HL-60/S4 (cell line): Measurements from ENCODE around the gene ABCA3.
"Not testable (repeated sequence)": the region's sequence is repeated elsewhere in the genome, so short reads cannot be mapped to it uniquely, and the experiment has no call there.

Source experiments
- in situ Hi-C: fragments of 300-500 bp; cut with MboI; formaldehyde crosslinking; loops from 2 replicates; pipeline ENCODE4 v1.14.3; 2022; ENCODE audit warnings: low sequenced_read_pairs

Gene ABCA3

DNA sequence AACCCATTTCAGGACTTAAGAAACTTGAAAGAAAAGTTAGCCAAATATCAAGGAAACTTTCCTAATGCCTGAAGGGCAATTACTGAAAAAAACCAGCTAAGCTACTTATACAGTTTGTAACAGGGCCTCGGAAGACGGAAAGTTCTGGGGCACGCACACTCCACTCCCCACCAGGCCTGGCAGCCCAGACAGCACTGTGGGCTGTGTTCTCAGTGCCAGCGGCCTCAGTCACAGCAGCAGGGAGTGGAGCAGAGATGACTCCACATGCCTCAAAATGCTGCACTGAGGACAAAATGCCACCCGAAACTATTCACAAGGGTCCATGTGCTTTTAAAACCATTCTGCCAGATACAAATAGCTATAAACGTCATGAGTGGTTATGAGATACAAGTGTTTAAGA lies 82.8 kb downstream of the ABCA3 start:
- in situ Hi-C loops: no loop called here

DNA sequence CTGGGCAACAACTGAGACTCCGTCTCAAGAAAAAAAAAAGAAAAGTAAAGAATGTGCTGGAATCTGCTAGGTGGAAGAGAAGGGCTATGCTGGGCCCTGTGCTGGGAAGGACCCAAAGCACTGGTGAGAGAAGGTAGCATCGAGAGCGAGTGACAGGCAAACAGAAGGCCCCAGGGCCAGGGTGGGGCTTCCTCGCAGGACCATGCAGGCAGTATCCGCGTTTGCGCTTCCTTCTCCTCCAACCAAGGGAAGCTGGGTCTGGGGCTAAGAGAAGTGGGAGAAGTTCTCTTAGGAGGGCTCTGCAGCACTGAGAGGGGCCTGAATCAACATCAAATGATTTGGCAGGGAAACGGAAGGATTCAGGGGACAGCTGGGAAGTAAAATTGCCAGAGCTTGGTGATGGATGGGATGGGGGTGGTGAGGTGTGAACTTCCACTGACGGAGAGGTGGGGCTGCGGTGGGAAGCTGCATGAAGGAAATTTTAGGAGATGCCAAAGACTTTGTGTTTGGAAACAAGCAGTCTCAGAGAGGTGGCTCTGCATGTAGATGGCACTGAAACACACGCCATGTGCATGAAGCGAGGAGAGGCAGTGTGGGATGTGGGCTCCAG lies 83.9 kb downstream of the ABCA3 start:
- in situ Hi-C loops: no loop called here

DNA sequence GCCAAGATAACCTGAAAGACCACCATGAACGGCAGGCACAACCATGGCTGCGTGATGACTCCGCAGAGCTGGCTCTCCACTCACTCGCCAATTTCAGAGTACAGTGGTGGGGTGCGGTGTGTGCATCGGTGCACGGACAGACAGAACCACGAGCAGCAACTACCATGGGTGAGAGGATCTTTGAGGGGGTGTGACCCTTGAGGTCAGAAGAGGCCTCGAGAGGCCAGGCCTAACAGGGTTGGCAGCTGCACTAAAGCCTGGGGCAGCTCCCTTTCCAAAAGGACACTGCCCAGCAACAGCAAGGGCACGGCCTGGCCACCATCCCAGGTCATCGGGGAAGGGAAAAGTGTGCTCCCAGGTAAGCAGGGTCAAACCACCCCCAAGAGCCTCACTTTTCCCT lies 87.2 kb downstream of the ABCA3 start:
- in situ Hi-C loops: no loop called here

DNA sequence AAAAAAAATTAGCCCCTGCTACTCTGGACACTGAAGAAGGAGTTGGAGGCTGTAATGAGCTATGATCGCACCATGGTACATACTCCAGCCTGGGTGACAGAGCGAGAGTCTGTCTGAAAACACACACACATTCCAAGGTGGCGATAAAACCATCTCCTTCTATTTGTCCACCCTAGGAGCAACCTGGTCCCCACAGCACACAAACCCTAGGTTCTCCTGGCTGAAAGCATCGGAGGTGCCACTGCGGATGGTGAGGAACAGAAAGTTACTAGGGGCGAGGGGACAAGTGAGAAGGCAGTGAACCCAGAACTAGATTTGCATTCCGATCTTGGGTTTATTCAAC lies 87.8 kb downstream of the ABCA3 start:
- in situ Hi-C loops: no loop called here

DNA sequence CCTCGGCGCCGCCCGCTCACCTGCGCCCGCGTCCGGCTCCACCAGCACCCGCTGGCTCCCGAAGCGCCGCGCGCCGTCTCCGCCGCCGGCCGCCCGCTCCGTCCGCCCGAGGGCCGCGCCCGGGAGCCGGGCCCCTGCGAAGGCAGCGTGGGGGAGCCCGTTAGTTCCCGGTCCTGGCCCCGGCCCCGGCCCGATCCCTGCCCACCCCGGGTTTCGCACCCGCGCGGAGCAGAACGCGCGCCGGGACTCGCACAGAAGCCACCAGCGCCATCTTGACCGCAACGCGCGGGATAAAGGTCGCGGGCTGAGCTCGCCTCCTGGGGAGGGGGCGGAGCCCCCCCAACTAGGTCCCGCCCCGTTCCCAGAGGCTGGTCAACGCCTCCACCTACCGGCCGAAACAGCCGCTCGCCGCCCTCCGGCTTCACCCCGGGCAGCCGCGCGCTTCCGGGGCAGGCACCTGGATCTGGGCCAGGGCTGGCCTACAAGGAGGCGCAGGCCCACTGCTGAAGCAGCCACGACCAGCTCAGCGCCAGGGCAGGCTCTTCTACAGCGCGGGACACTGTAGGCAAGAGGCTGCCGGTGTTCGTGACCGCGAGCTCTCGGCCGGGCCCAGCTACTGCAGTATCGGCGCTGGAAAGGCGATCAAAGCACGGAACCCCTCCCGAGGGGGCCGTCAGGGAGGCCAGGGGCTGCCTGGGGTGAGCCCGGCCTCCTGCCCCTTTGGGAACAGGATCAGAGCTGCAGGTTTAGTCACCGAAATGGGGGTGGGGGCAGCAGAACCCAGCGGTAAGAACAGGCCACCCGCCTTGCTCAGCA lies 89.0 kb downstream of the ABCA3 start, which contains the start of gene ECI1:
ECI1 (minus strand) TSS at position 292 of the 816 bp plus-strand sequence; CDS start at position 271, 21 bp downstream.
- in situ Hi-C loops: no loop called here

DNA sequence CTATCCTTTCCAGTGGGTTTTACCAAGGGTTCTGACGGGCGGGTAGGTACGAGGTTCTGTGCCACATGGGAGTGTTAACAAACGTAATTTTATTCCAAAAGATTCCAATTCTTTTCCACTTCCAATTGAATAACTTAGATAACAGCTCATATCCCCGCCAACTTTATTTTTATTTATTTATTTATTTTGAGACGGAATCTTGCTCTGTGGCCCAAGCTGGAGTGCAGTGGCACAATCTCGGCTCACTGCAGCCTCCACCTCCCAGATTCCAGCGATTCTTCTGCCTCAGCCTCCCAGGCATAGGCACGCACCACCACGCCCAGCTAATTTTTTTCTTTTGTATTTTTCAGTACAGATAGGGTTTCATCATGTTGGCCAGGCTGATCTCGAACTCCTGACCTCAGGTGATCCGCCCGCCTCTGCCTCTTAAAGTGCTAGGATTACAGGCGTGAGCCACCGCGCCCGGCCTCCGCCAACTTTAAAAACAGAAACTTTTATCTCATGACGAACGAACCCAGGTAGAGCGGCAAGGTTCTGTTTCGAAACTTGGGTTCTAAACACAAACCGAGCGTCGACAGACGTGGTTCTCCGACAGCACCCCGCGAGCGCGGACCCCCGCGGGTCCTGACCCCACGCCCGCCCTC lies 89.8 kb downstream of the ABCA3 start:
- in situ Hi-C loops: no loop called here

DNA sequence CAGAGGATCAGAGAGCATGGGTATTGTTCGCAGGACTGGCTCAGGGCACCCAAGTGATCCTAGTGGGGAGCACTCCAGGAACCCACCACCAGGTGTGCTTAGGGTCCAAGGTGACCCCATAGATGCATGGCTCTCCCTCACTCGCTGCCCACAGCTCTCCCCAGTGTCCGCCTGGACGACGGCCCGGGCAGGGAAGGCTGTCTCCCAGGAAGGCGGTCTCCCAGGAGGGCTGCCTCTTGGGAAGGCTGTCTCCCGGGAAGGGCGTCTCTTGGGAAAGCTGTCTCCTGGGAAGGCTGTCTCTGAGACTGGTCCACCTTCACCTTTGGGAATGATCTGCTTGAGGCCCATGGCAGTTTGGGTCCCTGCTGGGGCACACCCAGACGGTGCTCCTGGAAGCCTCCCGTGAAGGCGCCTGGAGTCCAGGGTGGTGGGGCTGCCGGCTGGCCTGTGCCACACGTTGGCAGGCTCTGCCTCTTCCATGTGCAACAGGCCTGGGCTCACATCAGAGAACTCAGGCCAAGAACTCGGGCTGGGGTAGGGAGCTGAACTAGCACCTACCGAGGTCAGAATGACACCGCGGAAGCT lies 94.1 kb downstream of the ABCA3 start:
- in situ Hi-C loops: no loop called here

DNA sequence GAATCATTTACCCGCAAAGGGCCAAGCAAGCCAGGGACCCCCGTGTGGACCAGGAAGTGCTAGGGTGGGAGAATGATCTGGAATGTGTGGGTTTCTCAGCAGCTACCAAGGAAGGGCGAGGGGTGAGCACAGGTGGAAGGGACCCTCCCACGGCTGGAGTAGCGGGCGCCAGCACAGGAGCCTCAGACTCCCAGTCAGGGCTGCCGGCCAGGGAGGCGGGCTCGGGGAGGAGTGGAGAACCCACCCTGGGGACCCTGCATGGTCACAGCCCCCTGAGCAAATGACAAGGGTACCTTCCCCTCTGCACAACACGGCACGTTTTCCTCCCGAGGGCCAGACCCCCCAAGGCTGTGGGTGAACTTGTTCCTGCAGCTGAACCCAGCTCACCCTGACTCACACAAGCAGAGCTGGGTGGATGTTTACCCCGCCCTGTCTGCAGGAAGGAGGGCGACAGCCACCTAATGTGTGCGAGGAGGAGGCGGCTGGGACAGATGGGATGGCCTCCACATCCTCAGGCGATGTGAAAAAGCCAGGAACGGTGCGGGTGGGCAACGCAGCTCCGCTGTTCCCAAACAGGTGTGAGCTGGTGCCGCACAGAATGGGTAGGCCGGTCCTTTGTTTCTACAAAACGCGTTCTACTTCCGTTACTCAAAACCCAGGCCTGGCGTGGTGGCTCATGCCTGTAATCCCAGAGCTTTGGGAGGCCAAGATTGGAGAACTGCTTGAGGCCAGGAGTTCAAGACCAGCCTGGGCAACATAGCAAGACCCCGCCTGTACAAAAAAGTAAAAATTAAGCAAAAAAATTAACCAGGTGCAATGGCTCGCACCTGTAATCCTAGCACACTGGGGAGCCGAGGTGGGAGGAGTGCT lies 95.4 kb downstream of the ABCA3 start:
- in situ Hi-C loops: no loop called here

DNA sequence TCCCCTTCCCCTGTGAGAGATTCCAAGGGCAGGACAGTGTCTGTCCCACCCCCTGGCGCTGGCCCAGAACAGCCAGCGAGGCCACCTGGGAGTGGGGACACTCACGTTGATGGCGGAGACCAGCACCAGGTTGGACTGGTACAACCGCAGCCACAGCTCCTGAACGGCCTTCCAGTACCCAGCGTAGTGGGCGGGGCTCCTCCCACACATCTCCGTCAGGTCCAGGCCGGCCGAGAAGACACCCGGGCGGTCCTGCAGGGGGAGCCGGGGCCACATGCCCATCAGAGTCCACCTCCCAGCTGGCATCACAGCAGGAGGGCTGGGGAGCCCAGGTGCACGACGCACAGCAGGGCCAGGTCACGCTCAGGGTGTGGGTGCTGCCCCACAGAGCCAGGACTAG lies 96.2 kb downstream of the ABCA3 start:
- in situ Hi-C loops: no loop called here

DNA sequence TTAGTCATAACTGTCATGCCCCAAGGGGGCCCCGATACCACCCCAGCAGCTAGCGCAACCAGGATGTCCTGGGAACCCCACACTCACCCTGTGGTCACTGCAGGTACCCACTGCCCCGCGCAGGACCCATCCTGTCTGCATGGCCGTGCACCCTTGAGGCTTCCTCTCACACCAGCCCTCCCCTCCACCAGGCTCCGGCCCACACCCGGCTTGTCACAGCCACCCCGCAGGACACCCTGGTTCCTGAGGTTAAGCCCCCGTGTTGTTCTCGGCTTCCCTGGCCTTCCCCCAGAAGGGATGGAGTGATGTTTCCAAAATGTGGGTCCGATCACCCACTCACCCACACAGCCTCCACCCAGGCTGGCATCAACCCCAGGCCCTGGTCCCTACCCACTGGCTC lies 96.7 kb downstream of the ABCA3 start:
- in situ Hi-C loops: no loop called here

DNA sequence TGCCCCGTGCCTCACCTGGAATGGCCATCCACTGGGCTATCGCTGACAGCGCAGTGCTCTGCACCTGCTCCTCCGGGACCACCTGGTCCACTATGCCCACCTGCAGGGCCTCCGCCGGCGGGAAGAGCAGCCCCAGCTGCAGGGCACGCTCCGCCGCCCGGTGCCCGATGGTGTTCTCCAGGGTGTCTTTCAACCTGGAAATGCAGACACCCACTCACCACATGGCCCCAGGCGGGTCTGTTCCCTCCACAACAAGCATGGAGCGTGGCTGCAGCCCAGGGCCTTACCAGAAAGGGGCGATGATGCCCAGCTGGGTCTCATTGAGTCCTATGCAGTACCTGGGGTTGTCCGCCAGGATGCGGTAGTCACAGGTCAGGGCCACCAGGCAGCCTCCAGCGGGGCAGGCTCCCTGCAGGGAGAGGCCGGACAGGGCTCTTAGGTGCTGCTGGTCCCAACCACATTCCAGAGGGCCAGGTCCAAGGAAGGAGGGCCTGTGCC lies 97.4 kb downstream of the ABCA3 start:
- in situ Hi-C loops: no loop called here

DNA sequence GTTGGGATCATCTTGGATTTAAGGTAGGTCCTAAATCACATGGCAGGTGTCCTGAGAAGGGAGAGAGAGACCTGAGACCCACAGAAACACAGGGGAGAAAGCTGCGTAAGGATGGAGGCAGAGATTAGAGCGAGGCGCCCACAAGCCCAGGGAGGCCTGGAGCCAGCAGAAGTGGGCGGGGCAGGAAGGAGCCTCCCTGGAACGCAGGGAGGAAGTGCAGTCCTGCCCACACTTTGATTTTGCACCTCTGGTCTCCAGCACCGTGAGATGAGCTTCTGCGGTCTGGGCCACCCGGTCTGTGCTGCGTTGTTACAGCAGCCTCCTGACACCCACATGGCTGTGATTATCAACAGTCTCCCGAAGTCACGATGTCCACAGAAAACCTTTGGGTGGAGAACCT lies 97.9 kb downstream of the ABCA3 start:
- in situ Hi-C loops: no loop called here

DNA sequence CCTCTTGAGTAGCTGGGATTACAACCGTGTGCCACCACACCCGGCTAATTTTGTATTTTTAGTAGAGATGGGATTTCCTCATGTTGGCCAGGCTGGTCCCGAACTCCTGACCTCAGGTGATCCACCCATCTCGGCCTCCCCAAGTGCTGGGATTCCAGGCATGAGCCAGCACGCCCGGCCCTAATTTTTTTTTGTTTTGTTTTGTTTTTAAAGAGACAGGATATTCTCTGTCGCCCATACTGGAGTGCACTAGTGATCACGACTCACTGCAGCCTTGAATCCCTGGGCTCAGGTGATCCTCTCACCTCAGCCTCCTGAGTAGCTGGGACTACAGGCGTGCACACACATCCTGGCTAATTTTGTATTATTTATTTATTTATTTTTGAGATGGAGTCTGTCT lies 100.2 kb downstream of the ABCA3 start:
- in situ Hi-C loops: not testable (repeated sequence)

DNA sequence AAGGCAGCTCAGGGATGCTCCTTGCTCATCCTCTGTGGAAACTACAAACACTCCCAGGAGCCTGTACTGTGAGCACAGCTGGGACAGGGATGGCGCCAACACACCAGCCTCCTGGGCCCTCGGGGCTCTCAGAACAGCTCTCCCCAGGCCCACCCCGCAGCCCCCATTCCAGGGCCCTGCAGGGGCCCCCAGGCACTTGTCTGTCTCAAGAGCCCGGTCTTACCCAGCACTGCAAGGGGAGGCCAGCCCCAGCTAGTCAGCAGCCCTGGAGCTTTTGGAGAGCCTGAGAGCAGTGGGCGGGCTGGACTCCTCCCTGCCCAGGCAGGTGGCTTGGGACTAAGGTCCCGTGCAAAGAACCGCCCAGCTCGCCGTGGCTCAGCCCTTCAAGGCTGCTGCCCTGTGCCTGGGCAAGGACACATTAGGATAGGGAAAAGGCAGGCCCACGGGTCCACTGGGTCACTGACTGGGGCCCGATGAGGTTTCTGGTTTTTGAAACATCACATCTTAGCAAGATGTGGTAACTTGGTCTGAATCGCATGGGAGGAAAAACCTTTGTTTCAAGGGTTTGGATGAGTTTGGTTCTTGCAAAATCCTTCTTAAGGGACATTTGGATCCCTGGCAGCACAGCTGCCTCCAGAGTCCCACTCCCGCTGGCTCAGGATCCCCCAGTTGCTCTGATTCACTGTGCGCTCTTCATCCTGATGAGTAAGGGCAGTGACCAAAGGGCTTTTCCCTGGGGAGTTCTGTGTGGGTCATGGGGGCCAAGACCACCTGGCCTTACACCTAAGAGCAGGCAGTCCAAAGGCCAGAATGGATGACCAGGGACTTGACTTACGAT lies 101.5 kb downstream of the ABCA3 start:
- in situ Hi-C loops: no loop called here

DNA sequence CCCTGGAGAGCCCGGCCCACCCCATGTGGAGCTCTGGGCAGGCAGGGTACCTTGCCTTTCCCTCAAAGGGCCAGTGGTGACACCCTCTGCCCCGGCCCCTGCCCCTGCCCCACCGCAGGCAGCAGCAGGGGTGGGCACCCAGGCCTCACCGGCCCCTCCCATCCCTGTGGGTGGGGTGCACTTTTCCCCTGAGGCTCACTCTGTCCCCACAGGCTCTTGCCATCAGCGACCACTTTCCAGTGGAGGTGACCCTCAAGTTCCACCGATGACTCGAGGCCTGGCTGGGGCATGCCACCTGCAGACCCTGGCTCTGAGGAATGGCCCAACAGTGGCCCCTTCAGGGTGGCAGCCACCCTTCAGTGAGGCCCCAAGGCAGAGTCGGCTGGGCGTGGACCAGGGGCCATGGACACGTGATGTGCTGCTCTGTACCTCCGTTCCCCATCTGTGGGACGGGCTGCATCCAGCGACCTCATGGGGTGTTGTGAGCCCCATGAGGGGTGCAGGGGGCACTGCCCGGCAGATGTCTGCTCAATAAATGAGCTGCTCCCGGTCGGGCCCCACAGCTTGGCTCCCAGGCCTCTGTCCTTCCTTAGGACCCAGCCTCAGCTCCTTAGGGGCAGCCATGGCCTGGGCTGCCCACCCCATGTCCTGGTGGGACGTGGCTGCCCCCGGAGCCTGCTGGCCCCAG lies 102.2 kb downstream of the ABCA3 start:
- in situ Hi-C loops: no loop called here

DNA sequence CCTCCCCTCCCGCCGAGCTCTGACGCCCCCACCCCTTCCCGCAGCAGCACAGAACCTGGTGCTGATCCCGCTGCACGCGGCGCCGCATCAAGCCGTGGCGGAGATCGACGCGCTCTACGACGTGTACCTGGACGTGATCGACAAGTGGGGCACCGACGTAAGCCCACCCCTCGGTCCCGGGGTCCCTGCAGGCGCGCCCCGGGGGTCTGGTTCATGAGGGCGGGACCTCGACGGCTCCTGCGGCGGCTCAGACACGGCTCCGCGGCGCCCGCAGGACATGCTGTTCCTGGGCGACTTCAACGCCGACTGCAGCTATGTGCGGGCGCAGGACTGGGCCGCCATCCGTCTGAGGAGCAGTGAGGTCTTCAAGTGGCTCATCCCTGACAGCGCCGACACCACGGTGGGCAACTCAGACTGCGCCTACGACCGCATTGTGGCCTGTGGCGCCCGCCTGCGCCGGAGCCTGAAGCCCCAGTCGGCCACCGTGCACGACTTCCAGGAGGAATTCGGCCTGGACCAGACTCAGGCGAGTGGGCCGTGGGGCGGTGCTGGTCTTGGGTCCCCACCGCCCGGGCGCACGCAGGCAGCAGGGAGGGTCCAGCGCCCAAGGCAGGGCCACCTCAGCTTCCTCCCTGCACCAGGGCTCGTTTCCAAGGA lies 102.9 kb downstream of the ABCA3 start:
- in situ Hi-C loops: no loop called here

DNA sequence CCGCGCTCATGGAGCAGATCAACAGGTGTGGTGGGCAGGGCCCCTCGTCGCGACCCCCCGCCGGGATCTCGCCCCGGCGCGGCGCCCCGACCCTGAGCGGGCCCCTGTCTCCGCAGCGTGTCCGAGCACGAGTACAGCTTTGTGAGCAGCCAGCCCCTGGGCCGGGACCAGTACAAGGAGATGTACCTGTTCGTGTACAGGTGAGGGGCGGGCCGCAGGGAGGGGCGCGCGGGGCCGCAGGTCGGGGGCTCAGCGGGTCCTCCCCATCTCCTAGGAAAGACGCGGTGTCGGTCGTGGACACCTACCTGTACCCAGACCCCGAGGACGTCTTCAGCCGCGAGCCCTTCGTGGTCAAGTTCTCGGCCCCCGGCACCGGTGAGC lies 103.4 kb downstream of the ABCA3 start:
- in situ Hi-C loops: no loop called here

DNA sequence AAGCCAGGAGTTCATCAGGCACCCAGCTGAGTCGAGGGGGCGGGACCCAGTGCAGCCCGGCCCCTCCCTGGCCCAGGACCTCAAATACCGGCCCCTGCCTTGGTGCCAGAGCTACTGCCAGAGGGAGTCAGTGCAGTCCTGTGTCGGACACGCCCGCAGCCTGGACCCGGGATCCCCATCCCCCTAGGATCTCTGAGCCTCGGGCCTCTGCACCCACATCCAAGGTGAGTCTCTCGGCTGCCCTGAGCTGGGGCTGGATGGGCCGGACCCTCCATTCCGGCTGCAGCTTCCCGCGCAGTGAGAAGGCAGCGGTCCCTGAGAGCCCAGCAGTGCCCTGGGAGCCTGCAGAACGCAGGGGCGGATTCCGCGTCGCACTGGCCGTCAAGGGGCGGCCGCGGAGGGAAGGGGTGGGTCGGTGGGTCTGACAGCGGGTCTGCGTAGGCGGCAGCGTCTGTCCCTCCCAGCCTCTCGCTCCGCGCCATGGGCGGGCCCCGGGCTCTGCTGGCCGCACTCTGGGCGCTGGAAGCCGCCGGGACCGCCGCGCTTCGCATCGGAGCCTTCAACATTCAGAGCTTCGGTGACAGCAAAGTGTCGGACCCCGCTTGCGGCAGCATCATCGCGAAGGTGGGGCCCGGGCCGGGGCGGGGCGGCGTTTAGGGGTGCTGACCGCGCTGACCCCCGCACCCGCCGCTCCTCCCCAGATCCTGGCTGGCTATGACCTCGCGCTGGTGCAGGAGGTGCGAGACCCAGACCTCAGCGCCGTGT lies 104.0 kb downstream of the ABCA3 start, which contains the start of gene DNASE1L2:
DNASE1L2 (plus strand) TSS at position 108 of the 765 bp plus-strand sequence; CDS start at position 481, 373 bp downstream.
- in situ Hi-C loops: no loop called here
